Right kidney (tissue), 1 donor: ENCODE measurements around the gene PTGFR.

Source experiments
- DNase-seq: peaks from one replicate; pipeline ENCODE4 v3.0.0-alpha.2; 2016

Gene PTGFR

DNA sequence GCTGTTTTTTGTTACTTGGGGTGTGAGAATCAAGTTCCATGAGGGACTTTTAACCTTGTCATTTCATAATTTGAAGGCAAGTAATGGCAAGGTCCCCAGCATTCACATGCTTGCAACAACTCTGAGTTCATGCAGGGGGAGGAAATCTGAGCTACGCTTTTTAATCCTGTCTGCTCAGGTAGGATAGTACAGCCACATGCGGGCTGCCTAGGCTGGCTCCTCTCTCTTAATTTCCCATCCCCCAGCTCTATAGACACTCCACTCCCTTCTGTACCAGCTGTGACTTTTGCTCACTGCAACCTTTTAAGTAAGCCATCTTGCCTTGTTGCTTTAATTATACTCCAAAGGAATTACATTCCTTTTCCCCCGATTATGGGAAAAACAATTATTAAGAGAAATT is 30.1 kb downstream of the PTGFR start:
- no peak for DNase-seq

DNA sequence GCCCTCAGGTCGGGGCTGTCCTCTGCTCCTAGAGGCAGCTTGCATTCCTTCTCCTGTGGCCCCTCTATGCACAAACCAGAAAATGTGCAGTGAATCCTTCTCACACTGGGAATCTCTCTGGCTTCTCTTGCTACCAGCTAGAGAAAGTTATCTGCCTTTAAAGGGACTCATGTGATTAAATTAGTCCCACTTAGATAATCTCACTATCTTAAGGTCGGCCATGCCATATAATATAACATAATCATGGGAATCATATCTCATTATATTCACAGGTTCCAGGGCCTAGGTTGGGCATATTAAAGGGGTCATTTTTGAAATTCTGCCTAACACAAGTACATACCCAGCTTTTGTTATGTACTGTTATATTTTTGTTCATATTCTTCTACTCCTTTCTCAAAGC is 31.4 kb downstream of the PTGFR start:
- DNase-seq: no peak

DNA sequence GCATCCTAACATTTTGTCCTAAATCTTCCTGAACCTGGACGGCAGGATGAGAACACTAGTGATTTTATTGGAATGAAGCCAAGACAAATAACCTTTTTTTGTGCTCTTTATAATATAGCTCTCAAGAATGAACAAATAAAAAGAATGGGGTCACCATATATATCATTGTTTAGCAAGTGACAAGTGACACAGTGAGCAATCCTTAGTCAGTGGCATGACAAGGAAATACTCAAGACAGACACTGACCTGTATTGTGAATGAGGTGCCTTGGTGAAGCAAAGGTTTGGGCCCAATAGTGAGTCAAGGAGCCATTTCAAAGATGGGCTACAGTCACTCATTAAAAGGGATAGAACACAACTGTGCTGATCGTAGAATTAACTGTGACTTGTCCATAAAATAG is 35.7 kb downstream of the PTGFR start:
- DNase-seq: no peak

DNA sequence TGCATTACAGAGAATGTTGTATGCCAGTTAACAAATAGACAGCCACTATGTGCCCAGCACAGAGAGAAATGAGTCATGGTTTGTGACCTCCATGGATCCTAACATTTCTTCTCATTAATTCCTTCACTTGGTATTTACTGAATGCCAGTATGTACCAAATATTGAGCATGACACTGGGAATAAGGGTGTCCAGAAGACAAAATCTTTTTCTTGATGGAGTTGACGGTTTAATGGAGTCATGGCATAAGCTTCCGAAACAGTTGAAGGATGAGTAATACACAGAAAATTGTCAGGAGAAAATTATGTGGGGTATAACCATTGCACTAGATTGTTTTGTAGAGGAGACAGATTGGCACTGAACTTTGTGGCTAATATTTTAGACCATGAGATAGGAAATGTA is 36.9 kb downstream of the PTGFR start:
- DNase-seq: no peak

DNA sequence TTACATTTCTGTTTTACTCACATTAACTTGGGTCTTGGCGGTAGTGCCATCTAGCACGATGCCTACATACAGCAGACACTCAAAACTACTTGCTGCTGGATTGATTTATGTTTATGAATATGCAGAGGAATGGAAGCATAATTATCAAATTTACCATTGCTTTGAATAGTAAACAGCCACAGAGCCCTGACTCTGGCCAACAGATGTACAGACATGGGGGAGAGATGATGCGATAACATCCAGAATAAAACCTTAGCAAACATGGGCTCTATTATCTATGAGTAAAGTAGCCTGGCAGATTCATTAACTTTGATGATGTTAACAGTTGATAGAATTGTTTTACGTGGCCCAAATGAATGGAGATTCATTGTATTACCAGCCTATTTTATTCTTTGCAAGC is 42.8 kb downstream of the PTGFR start:
- DNase-seq: no peak

DNA sequence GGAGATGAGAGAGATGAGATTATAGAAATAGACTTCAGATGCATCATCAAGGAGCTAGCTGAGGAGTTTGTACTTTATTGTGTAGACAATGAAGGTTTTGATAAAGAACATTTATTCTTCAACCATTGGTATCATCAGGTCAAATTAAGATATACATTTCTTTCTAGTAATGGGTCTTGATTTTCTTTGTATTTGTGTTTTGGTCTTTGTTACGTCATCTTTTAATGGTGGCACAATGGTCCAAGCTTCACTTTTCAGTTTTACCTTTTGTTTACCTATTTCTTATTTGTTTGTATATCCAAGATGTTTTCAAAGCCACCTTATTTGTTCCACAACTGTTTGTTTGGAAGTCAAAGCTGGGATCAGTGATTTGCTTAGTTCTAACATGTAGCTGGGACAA is 44.5 kb downstream of the PTGFR start:
- DNase-seq: no peak

DNA sequence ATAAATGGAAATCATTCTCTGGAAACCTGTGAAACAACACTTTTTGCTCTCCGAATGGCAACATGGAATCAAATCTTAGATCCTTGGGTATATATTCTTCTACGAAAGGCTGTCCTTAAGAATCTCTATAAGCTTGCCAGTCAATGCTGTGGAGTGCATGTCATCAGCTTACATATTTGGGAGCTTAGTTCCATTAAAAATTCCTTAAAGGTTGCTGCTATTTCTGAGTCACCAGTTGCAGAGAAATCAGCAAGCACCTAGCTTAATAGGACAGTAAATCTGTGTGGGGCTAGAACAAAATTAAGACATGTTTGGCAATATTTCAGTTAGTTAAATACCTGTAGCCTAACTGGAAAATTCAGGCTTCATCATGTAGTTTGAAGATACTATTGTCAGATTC is 45.7 kb downstream of the PTGFR start:
- DNase-seq: no peak

DNA sequence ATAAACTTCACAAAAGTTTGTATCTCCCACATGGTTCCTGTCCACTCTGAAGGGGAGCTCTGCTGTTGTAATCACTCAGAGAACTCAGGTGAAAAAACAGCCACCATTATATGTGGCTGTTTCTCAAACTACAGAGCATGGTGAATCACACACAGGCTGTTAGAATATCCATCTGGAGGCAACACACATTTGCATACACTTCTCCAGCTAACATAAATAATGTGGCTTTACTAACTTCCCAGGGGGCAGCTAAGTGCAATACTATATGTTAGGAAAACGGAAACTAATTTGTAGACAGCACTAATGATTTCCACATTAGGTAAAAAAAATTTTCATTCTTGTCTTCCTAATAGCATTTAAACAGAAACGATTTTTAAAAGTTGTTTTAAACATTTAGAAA is 49.3 kb downstream of the PTGFR start:
- DNase-seq: no peak

DNA sequence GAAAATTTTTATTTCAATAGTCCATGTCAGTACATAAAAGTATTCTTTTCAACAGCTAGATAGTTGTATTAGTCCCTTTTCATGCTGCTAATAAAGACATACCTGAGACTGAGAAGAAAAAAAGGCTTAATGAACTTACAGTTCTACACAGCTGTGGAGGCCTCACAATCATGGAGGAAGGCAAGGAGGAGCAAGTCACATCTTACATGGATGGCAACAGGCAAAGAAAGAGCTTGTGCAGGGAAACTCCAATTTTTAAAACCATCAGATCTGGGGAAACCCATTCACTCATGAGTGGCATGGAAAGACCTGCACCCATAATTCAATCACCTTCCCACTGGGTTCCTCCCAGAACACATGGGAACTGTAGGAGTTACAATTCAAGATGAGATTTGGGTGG is 50.7 kb downstream of the PTGFR start:
- no peak for DNase-seq

DNA sequence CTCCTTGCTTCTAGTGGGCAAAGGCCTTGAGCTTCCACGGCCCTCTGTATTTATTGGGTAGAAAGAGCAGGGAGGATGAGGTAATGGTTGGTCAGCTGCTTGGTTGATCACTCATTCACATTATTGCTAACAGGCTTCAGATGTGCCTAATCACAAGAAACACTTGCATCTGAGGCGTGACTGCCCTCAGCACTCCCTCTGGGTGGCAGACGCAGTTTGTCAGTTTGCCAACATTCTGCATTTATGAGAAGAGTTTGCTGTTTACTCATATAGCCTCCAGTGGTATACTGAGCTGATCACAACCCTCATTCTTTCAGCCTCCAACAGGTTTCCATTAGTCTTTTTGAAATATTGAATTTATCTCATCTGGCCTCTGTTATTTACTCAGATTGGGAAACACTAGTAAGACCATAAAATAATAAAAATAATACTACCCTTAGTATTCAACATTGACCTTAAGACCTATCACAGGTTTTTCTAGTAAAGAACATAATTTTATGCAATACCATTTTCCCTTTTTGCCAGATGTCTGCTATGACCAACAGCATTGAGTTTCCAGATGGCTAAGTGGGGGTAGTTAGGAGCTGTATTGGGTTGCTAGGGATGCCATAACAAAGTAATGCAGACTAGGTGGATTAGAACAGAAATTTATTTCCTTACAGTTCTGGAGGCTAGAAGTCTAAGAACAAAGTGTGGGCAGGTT is 53.3 kb downstream of the PTGFR start:
- no peak for DNase-seq

DNA sequence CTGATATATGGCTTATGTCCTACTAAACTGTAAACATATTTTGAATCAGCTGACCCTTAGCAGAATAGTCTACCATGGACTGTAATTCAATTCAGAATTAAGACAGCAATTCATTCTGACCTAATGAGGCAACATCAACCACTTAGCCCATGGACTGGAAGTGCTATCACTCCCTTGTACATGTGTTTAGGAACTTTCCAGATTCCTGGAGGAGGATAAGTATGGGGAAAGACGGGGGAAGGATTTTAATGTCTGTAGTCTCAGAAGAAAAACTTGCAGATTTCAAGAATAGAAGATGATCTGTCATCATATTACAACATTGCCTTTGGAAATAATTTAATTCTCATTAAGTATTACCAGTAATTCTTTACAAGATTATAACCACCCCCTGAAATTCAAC is 56.3 kb downstream of the PTGFR start:
- no peak for DNase-seq

DNA sequence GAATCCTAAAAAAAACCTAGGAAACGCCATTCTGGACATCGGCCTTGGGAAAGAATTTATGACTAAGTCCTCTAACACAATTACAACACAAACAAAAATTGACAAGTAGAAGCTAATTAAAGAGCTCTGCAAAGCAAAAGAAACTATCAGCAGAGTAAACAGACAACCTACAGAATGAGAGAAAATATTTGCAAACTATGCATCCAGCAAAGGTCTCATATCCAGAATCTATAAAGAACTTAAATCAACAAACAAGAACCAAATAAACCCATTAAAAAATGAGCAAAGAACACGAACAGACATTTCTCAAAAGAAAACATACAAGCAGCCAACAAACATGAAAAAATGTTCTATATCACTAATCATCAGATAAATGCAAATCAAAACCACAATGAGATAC is 58.6 kb downstream of the PTGFR start:
- no peak for DNase-seq

DNA sequence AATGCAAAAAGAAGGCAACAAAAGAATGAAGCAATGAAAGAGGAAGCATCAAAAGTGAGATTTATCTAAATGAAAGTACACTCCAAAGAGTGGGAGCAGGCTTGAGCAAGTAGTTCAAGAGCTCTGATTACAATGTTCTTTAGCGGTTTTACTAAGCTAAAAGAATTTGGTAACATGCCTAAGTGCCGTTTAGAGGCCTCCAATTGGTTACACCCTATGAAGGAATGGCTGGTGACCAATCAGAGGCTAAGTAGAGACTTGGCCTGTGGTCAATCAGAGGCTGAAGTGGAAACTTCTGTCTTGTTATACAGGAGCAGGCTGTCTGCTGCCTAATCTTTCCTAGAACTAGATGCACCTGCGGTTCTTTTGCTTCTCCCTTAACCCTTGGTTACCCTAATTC is 59.1 kb downstream of the PTGFR start:
- no peak for DNase-seq

DNA sequence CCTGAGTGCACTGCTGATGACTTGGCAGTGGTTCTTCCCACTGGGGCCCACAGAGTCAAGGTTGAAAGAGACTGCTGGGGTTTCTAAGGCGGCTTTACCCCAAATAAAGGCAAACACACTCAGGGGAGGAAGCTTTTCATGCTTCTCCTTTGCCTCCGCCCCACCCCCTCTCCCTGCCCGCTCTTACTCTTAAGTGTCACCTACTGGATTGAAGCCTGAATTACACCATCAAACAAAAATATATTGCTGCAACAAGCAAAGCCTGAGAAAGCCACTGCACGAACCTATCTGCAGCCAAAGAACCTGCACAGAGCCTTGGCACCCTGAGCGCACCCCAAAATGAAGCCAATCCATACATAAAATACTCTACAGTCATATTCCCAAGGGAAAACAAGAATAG is 63.1 kb downstream of the PTGFR start:
- DNase-seq: no peak

DNA sequence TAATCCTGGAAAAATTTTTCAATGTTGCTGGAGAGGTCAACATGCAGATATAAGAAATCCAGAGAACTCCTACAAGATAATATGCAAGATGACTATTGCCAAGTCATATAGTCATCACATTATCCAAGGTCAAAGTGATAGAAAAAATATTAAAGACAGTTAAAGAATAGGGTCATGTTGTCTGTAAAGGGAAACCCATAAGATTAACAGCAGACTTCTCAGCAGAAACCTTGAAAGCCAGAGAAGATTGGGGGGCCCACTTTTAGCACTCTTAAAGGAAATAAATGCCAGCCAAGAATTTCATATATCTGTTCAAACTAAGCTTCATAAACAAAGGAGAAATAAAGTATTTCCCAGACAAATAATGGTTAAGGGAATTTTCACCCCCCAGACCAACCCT is 64.1 kb downstream of the PTGFR start:
- DNase-seq: no peak

DNA sequence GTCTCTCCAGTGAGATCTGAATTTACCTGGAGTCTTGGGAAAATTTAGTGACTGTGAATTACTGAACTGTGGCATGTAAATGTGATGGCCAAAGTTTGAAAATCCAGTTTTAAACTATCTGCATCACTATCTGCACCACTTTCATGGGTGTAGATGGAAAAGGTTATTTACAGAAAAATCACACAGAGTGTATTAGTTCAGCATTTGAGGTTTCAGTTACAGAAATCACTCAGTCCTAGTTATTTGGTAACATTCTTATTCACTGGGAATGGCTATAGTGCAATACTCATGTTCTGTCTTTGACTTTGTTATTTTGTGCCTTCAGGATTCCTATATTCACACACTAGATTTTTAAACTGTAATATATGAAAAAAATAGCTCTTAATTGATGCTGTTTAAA is 68.9 kb downstream of the PTGFR start:
- DNase-seq: no peak

DNA sequence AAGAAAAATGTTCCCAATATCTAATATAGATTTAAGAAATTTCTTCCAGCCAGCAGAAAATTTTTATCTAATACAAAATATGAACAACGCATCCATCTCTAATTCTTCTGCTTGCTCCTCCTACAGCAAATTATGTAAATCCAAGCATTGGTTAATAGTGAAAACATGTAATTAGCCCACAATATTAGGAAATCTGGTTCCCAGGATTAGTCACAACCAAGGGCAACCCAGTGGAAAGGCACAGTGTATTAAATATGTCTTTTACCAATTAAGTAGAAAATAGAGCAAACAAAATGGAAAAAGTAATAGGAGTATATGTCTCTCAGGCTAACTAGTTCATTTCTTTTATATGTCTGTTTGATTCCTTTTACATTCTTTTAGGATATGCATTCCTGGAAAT is 70.0 kb downstream of the PTGFR start:
- no peak for DNase-seq

DNA sequence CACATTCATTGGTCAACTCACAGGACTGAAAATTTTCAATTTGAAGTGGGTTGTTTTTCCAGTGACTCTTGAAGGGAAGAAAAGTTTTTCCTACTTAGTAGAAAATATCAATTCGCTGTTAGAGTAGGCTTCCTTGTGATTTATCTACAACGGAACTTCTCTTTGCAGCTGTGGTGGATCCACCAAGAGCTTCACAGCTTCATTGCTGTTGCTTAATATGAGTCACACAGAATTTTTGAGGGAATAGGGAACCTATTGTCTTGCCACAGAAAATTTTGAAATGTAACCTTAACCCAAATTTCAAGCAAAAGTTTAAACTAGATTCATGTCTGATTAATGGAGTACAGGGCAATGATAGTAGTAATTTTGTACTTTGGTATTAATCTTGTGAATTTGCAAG is 71.1 kb downstream of the PTGFR start:
- no peak for DNase-seq

DNA sequence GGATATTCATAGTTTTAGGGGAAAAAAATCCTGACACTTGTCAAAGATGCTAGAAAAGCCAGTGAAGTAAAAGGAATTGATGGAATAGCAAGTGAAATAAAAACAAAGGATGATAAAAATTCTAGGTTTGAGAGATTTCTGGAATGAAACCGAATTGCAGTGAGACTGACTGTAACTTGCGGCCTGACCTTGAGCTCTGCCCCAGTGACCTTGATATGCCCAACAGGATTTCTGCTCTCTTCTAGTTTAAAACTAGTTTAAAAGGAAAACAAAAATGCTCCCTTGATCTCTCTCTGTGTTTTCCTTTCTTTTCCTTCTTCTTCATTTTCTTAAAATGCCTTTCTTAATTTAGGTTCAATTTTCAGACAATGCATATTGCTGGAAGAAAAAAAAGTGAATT is 74.6 kb downstream of the PTGFR start:
- DNase-seq: no peak

DNA sequence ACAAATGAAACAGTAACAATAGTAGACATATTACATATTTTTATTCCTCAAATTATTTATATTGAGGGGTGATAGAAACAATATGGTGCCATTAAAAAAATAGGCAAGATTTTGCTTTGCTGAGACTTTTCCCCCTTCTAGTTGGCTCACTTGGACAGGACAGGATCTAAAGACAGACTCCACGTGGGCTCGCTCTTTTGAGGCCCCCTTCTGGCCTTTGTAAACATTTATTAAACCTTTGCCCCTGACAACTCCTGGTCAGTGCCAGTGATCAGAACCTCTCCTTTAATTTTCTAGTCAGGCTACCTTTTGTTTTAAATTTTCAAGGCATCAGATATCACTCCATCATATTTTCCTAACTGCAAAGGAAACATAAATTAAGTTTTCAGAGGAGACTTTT is 79.8 kb downstream of the PTGFR start:
- DNase-seq: no peak

DNA sequence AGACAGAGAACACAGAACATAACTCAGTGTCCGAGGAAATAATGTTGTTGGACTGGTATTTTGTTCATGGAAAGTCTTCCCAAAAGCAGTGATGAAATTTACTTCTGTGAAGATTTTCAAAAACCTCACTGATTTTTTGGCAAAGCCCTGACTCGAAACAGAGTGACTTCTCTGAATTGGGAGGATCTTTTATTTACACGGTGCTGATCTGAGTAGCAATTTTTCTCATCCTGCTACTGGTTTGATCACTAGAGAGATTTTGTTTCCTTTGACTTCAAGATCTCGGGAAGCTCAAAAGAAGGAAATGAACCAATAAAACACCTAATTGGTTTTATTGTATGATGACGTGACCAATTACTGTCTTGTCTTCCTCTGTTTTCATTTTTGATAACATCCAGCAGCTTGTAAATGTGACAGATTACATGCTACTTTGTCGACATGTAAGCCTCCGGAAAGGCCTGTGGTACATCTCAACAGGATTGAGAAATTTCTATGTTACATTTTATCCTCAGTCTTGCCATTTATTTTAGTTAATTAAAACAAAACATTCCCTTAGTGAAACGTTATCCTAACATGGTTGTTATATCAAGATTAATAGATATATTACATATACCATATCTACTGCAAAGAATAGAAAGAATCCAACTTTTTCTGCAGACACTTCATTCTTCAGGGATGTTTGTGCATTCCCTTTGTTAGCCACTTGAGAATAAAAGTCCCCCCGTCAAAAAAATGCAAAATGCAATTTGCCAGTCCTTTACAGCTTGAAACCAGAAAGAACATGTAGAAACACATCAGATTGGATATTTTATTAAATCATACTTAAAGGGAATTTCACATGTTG is 86.7 kb downstream of the PTGFR start:
- no peak for DNase-seq

DNA sequence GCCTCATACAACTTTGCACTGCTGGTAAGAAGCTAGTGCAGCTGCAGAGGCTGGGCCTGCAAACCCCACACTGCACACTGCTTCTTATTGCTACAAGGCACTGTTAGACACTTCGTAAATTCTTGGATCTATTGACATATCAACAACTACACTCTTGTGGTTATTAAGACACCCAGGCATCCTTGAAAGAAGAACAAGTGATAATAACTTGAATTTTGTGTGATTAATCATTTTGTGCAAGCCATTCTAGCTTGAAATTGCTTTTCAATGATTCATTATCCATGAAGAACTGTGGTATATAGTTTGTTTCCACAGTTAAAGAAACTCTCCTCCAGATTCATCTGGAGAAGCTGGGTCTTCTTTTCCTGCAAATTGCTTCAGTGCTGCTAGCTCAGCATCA is 95.8 kb downstream of the PTGFR start:
- no peak for DNase-seq

DNA sequence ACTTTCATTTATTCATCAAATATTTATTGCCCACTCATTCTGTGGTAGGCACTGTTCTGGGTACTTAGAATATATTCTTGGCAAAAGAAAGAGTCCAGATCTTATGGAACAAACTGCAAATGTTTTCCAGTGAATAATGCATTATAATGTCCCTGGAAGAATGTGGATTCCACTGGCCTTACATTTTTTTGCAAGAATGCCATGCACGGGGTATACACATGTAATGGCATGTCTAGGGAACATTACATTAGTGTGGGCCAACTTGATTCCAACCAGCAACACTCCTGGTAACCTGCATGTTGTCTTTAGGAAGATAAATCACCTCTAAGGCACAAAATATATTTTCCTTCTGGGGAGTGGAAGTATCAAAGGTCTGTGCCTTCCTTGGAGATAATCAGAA is 96.4 kb downstream of the PTGFR start:
- DNase-seq: no peak
